ENCODE data around the gene SSTR5.

SSTR5 gene

DNA sequence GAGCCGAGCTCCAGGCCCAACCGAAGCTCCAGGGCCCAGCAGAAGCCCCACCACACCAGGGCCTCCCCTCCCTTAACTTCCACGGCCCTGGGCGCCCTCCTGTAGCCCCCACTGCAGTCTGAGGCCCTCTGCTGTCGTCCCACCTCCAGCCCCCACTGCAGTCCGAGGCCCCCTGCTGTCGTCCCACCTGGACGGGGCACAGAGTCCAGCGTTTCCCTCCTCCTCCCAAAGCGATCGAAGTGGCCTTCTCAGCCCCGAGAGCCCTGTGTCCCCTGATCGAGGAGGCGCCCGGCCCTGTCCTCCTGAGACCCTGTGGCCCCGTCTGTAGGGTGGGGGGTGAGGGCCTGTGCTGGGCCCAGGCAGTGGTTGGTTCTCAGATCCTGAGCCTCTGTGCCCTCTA is 54.6 kb downstream of the SSTR5 start:
- DNase-seq, result no peak

DNA sequence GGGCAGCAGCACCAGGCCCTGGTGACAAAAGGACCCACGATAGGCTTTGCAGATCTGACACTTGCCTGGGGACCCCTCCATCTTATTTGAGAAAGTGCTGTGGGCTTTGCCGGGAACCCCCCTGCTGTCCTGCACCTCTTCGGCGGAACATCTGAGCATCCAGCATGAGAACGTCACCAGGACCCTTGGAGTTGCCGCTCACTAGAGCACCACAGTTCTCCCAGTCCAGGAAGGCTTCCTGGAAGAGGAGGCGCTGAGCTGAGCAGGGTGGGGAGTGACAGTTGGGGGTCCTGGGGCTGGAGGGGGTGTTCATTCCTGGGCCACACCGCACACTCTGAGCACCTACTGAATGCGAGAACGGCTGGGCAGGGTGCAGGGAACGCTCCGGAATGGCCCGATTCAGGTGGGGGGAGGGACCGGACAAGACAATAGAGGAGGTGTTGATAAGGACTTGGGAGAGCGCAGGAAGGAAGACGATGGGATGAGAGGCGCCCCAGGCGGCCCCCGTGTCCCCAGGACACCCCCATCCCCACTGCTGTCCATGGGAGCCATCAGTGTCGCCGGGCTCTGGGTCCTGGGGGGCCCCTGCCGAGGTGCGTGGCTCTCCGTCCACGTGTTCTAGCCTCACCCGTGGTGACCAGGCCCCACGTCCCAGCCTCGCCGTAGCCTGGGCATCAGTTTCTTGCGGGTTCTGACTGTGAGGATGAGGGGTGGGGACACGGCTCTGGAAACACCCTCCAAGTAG is 55.6 kb downstream of the SSTR5 start:
- DNase-seq, result no peak

DNA sequence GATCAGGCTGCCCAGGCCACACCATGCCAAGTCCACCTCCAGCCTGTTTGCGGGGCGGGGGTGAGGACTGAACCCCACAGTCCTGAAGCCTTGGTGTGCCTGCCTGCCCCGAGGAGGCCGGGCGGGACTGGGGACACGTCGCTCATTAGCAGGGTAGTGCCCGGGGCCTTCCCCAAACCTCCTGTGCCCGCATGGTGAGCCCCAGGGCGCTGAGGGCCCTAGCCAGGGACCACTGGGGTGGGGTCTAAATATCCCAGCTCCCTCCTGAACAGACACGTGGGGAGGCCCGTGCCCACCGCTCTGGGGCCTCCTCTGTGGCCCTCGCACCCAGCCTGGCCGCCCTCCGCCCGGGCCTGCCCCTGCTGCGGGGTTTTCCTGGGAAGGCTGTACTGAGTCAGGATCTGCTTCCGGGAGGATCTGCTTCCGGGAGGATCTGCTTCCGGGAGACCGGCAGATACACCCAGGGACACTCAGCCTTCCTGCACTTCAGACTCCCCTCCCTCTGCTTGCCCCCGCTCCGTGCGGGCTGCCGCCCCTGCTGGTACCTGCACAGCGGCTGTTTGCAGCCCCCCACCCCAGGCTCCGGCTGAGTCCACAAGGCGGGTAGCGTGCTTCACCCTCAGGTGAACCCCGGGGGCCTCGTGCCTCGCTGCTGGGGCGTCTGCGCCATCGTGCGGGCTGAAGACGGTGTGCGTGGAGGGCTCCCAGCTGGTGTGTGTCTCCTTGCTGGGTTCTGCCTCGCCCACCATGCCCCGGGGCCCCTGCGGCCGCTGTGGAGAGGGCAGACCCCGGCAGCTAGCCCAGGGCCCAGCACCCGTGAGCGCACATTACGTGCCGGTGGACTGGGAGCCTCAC is 56.8 kb downstream of the SSTR5 start:
- DNase-seq, result no peak

DNA sequence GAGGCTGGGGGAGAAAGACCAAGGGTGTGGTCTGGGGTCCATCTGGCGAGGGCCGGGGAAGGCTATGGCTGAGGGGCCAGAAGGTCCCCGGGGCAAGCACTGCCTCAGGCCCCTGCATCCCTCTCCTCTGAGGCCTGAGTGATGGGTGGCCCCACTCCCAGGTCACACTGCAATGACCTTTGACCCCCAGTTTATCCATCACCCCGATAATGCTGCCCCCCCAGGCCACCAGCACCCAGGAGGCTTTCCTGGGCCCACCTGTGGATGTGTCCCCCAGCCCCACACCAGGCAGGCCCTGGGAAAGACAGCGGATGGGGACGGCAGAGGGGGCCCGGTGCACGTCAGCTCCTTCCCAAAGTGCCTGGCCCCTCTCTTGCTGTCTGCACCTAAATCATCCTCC is 57.8 kb downstream of the SSTR5 start:
- no peak for DNase-seq
